A549 (cell line): ENCODE measurements around the gene PHTF2. TPM values are rescaled to one million over a fixed set of nuclear protein-coding genes. Genes with fewer than 3 reads are reported as not detected.

Experiments
- ATAC-seq, 2 experiments: fragments of 200-7000 bp in 1 of 2; fragments of >200 bp in 1 of 2; cut with Nextera tagmentation in 1 of 2; cut with Tn5 transposase in 1 of 2; 3 replicates each; pipeline versions ENCODE4 v1.8.0 to v1.9.1; 2018 to 2020; ENCODE audit warnings: mild to moderate bottlenecking in 1 of 2, moderate library complexity in 1 of 2
- CTCF ChIA-PET: fragments of 300-600 bp; sonication (Branson Sonifier 250); formaldehyde crosslinking; extraction: SDS; loops from one replicate; lab custom pipeline; 2021; ENCODE audit warnings: antibody characterized with exemption, inconsistent platforms; lab: Yijun Ruan, JAX
- POLR2A ChIA-PET: fragments of 350-600 bp; formaldehyde crosslinking; extraction: SDS; loops from one replicate; lab custom pipeline; 2021; ENCODE audit warnings: antibody characterized with exemption, inconsistent platforms; lab: Yijun Ruan, JAX
- DNase-seq, 2 experiments: peaks; one replicate each; pipeline versions ENCODE4 v3.0.0 to v3.0.0-alpha.2; 2011 to 2016; ENCODE audit warnings: low read depth in 1 of 2, low spot score in 1 of 2
- FAIRE-seq: peaks from 2 replicates; lab custom pipeline; 2011; peaks lifted over from hg19 to GRCh38; lab: Jason Lieb, UNC
- H3K27ac ChIP-seq, 2 experiments: fragments of >200 bp; sonication (Bioruptor Twin); formaldehyde crosslinking; 3 replicates each; pipeline ENCODE4 v1.5.1; 2016 to 2017
- H3K4me1 ChIP-seq: fragments of >200 bp; sonication (Bioruptor Twin); formaldehyde crosslinking; 3 replicates; pipeline ENCODE4 v1.6.1; 2016
- H3K4me2 ChIP-seq: fragments of >200 bp; sonication (Bioruptor Twin); formaldehyde crosslinking; 3 replicates; pipeline ENCODE4 v1.6.1; 2016
- H3K4me3 ChIP-seq: fragments of >200 bp; sonication (Bioruptor Twin); formaldehyde crosslinking; 3 replicates; pipeline ENCODE4 v1.5.1; 2016
- H3K9me3 ChIP-seq: fragments of >200 bp; sonication (Bioruptor Twin); formaldehyde crosslinking; 3 replicates; pipeline ENCODE4 v1.6.1; 2016
- CHD4 ChIP-seq: fragments of 200-600 bp; sonication (generic); IDR thresholded peaks from 2 replicates; pipeline ENCODE4 v1.6.1; 2016; ENCODE audit warnings: antibody characterized with exemption, mild to moderate bottlenecking, borderline replicate concordance
- CTCF ChIP-seq: fragments of >200 bp; sonication (Bioruptor Twin); formaldehyde crosslinking; IDR thresholded peaks from 3 replicates; pipeline ENCODE4 v1.5.1; 2016
- FOXS1 ChIP-seq: fragments of 250-450 bp; sonication (Bioruptor Pico); IDR thresholded peaks from 2 replicates; pipeline ENCODE4 v1.5.0; 2020; ENCODE audit warnings: mild to moderate bottlenecking, moderate library complexity
- JUN ChIP-seq, 2 experiments: fragments of >200 bp; sonication (Bioruptor Twin); formaldehyde crosslinking; IDR thresholded peaks; 2 replicates in 1 of 2; 3 replicates in 1 of 2; pipeline ENCODE4 v1.6.1; 2016 to 2017
- MYC ChIP-seq: IDR thresholded peaks from 2 replicates; pipeline ENCODE4 v1.6.1; 2012; ENCODE audit warnings: mild to moderate bottlenecking, inconsistent platforms, low read length, improper control_type of control experiment, borderline replicate concordance
- NFE2L2 ChIP-seq: fragments of 150-350 bp; conservative IDR thresholded peaks from 2 replicates; pipeline ENCODE4 v1.6.1; 2014; ENCODE audit warnings: low read length
- NPAS2 ChIP-seq: fragments of 250-450 bp; sonication (Bioruptor Pico); IDR thresholded peaks from 2 replicates; pipeline ENCODE4 v1.8.0; 2022; ENCODE audit warnings: mild to moderate bottlenecking, moderate library complexity, borderline replicate concordance
- NR3C1 ChIP-seq: fragments of >200 bp; sonication (Bioruptor Twin); formaldehyde crosslinking; IDR thresholded peaks from 3 replicates; pipeline ENCODE4 v1.6.1; 2017
- PHF8 ChIP-seq: fragments of 200-600 bp; sonication (generic); IDR thresholded peaks from 2 replicates; pipeline ENCODE4 v1.6.1; 2016; ENCODE audit warnings: low read depth, mild to moderate bottlenecking, antibody characterized with exemption, moderate library complexity, borderline replicate concordance
- POLR2AphosphoS2 ChIP-seq: conservative IDR thresholded peaks from 2 replicates; pipeline ENCODE4 v1.6.1; 2012; ENCODE audit warnings: low read length, improper control_type of control experiment, inconsistent platforms
- RFX5 ChIP-seq: fragments of 450-650 bp; IDR thresholded peaks from 2 replicates; pipeline ENCODE4 v1.7.1; 2014; ENCODE audit warnings: antibody characterized with exemption, mild to moderate bottlenecking, moderate library complexity
- RNF2 ChIP-seq: fragments of 200-600 bp; sonication (generic); IDR thresholded peaks from 2 replicates; pipeline ENCODE4 v1.6.1; 2016; ENCODE audit warnings: low read depth, mild to moderate bottlenecking, antibody characterized with exemption, moderate library complexity, borderline replicate concordance
- SREBF2 ChIP-seq: fragments of 450-650 bp; IDR thresholded peaks from 2 replicates; pipeline ENCODE4 v1.6.1; 2014; ENCODE audit warnings: mild to moderate bottlenecking, moderate library complexity
- TP53 ChIP-seq: fragments of 250-450 bp; sonication (Bioruptor Pico); IDR thresholded peaks from 2 replicates; pipeline ENCODE4 v1.5.0; 2021; ENCODE audit warnings: mild to moderate bottlenecking, moderate library complexity
- ZNF302 ChIP-seq: fragments of 250-450 bp; sonication (Bioruptor Pico); IDR thresholded peaks from 2 replicates; pipeline ENCODE4 v1.9.0; 2021; ENCODE audit warnings: inconsistent platforms, mild to moderate bottlenecking, moderate library complexity
- WGBS: methylation state at CpG from one replicate; pipeline ENCODE4 v1.1.6; 2017; ENCODE audit errors: missing lambda C conversion rate; 5-methylcytosine and 5-hydroxymethylcytosine counted together
- polyA plus RNA-seq, 4 experiments: library from polyadenylated mRNA; depleted of rRNA in 3 of 4; stranded (reverse); fragments of >200 nt; fragmentation: RNase III in 1 of 4; extraction: RNeasy Plus Mini Kit Qiagen cat#74134 plus additional on column Dnase treatment in 1 of 4; gene quantifications; 2 replicates in 3 of 4; 3 replicates in 1 of 4; pipeline ENCODE4 v1.2.3, GENCODE V29; 2011 to 2017
- TF ChIP-seq, protein P1 (sequence below): fragments of 450-650 bp; IDR thresholded peaks from 2 replicates; pipeline ENCODE4 v1.6.1; 2014; ENCODE audit warnings: antibody characterized with exemption
- TF ChIP-seq, protein P2 (sequence below): fragments of >200 bp; sonication (Bioruptor Twin); formaldehyde crosslinking; IDR thresholded peaks from 2 replicates; pipeline ENCODE4 v1.6.1; 2016
- TF ChIP-seq, protein P3 (sequence below): fragments of 150-350 bp; IDR thresholded peaks from 2 replicates; pipeline ENCODE4 v1.6.1; 2014; ENCODE audit warnings: low read depth, mild to moderate bottlenecking, low read length

The PHTF2 gene
- polyA plus RNA-seq, 2 of the 4 experiments (the other 2 are of a cell fraction), result 14.5 to 41.6 TPM

DNA sequence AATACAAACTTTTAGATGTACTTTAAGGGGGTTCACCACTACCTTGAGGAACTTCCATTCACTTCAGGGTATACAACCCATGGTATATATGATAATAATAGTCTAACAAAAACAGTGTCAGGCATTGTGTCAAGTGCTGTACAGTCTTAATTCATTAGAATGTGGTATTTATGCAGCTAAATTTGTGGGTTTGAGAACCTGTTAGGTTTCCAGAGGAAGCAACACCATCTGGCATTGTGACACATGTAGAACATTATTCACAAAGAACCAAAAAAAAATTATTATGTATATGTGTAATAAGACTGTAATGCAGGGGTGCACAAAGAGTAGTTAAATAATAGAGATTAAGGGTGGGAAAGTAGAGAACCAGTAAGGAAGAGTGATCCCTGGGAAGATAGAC is 26.7 kb upstream of the PHTF2 start:
- no peak for FAIRE-seq

DNA sequence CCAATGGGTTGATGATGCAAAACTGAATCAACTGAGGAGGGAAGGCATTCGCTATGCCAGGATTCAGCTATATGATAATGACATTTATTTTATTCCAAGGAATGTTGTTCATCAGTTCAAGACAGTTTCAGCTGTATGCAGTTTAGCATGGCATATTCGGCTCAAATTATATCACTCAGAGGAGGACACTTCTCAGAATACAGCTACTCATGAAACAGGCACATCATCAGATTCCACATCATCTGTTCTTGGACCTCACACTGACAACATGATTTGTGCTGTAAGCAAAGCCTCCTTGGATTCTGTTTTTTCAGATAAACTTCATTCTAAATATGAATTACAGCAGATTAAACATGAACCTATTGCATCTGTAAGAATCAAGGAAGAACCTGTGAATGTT is 20.0 kb upstream of the PHTF2 start:
- 0 out of 3 replicates have a peak, but pooled peaks cover 7% of the 10 kb centered on the region for H3K9me3 ChIP-seq
- 100% methylated on average over 2 of the region's 2 CpGs for WGBS
- no peak for DNase-seq
- ATAC-seq, result no peak
- FAIRE-seq, result no peak
- TF ChIP-seq FOXS1 (CRISPR knock-in tag) (no peak), NR3C1 (no peak), NPAS2 (CRISPR knock-in tag) (no peak)
- TF ChIP-seq, all 56 proteins: peak for 0
- POLR2A ChIA-PET, result no interaction called here
- no peak overlapping the region for H3K27ac ChIP-seq
- no peak overlapping the region for H3K4me2 ChIP-seq
- CTCF ChIA-PET, result interaction anchor here (1.4 kb wide), 1 partner anchor 19 kb away, joined by 3 read pairs; no protein-coding TSS in a partner anchor
- H3K4me3 ChIP-seq, result no peak overlapping the region
- no peaks in the 10 kb centered on the region for H3K4me1 ChIP-seq

More for the DNA sequence above, 26.7 kb upstream of the PHTF2 start:
- H3K4me2 ChIP-seq, result no peak overlapping the region
- no peak for DNase-seq
- ATAC-seq, result no peak
- H3K27ac ChIP-seq, result no peak overlapping the region
- H3K9me3 ChIP-seq, result 0 out of 3 replicates have a peak, but pooled peaks cover 5% of the 10 kb centered on the region
- TF ChIP-seq ZNF302 (CRISPR knock-in tag), result no peak
- TF ChIP-seq, all 56 proteins: peak for 0
- ChIA-PET POLR2A (no interaction called here), CTCF (interaction anchor here (1.2 to 1.7 kb wide), 2 partner anchors 12 to 26 kb away, joined by 3 to 10 read pairs; partner anchors contain the start of genes PHTF2 and TMEM60)
- Histone ChIP-seq H3K4me1 (peaks cover 11% of the 10 kb centered on the region), H3K4me3 (no peak overlapping the region)

DNA sequence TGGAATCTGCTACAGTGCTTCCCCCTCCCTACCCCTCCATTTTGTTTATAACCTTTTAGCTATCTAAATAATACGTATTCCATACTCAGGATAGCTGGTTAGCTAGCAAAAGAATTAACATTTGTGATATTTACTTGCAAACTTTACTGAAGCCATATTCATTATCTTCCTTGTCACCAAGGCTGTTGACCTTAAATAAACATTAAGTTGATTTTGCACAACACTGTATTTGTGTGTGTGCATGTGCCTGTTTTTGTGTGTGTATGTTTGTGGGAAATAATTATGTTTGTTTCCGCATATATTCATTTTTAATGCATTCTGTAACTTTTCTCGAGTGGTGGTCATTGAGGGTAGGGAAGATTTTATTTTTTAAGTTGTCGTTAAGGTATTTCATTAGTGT is 16.2 kb upstream of the PHTF2 start:
- TF ChIP-seq, protein P1, sequence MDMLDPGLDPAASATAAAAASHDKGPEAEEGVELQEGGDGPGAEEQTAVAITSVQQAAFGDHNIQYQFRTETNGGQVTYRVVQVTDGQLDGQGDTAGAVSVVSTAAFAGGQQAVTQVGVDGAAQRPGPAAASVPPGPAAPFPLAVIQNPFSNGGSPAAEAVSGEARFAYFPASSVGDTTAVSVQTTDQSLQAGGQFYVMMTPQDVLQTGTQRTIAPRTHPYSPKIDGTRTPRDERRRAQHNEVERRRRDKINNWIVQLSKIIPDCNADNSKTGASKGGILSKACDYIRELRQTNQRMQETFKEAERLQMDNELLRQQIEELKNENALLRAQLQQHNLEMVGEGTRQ, result no peak
- TF ChIP-seq, protein P2, sequence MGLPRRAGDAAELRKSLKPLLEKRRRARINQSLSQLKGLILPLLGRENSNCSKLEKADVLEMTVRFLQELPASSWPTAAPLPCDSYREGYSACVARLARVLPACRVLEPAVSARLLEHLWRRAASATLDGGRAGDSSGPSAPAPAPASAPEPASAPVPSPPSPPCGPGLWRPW, result no peak
- TF ChIP-seq MYC (no peak), CTCF (no peak), JUN (IDR thresholded peaks at IDR 0.05) (no peak), POLR2AphosphoS2 (no peak), NFE2L2 (no peak), TP53 (CRISPR knock-in tag) (no peak)
- TF ChIP-seq, protein P3, sequence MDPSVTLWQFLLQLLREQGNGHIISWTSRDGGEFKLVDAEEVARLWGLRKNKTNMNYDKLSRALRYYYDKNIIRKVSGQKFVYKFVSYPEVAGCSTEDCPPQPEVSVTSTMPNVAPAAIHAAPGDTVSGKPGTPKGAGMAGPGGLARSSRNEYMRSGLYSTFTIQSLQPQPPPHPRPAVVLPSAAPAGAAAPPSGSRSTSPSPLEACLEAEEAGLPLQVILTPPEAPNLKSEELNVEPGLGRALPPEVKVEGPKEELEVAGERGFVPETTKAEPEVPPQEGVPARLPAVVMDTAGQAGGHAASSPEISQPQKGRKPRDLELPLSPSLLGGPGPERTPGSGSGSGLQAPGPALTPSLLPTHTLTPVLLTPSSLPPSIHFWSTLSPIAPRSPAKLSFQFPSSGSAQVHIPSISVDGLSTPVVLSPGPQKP, result no peak
- H3K4me1 ChIP-seq, result no peaks in the 10 kb centered on the region
- no peak overlapping the region for H3K4me3 ChIP-seq
- no peak for DNase-seq
- H3K4me2 ChIP-seq, result no peak overlapping the region
- CTCF ChIA-PET, result interaction anchor here (0.6 to 1.7 kb wide), 3 partner anchors 23 to 131 kb away, joined by 3 to 4 read pairs (median 4); no protein-coding TSS in a partner anchor
- H3K27ac ChIP-seq, result no peak overlapping the region
- WGBS, result 94% methylated on average over 4 of the region's 4 CpGs
- FAIRE-seq, result no peak
- peaks cover 6% of the 10 kb centered on the region; the same call in 2 of the 3 replicates for H3K9me3 ChIP-seq
- POLR2A ChIA-PET, result no interaction called here
- no peak for ATAC-seq

- H3K4me3 ChIP-seq, result no peak overlapping the region
- H3K27ac ChIP-seq, result no peak overlapping the region
- POLR2A ChIA-PET, result no interaction called here
- CTCF ChIA-PET, result interaction anchor here (0.6 to 1.7 kb wide), 3 partner anchors 24 to 132 kb away, joined by 3 to 4 read pairs (median 4); no protein-coding TSS in a partner anchor
- FAIRE-seq, result no peak
- peaks cover 6% of the 10 kb centered on the region; the same call in 2 of the 3 replicates for H3K9me3 ChIP-seq
- no peak for DNase-seq
- no peaks in the 10 kb centered on the region for H3K4me1 ChIP-seq
- 91% methylated on average over 1 of the region's 1 CpG for WGBS
- ATAC-seq, result no peak
- TF ChIP-seq RFX5 (no peak), ZNF302 (CRISPR knock-in tag) (no peak), RNF2 (no peak), PHF8 (no peak), SREBF2 (no peak), CHD4 (no peak)
- TF ChIP-seq, protein P1, result no peak
- TF ChIP-seq, protein P2, result no peak
- H3K4me2 ChIP-seq, result no peak overlapping the region
Measured at GRCh38 chr7:77783111-77783510, 15.5 kb upstream of the PHTF2 start.
